Peyer's patch (tissue), 4 donors: ENCODE results near the gene SPATA20.

Source experiments
- CTCF ChIP-seq, 6 experiments: fragments of 450-650 bp in 4 of 6; fragments of 200-600 bp in 2 of 6; sonication (generic) in 1 of 6; IDR thresholded peaks; one replicate each; pipeline ENCODE4 v1.5.1; 2017 to 2019; ENCODE audit warnings: antibody characterized with exemption in 6 of 6, mild to moderate bottlenecking in 3 of 6, moderate library complexity in 1 of 6
- POLR2A ChIP-seq, 2 donors: fragments of 450-650 bp; IDR thresholded peaks; one replicate each; pipeline ENCODE4 v1.5.1; 2017; ENCODE audit warnings: antibody characterized with exemption in 2 of 2, mild to moderate bottlenecking in 2 of 2, moderate library complexity in 2 of 2

GRCh38 chr17:50507871-50508572 is 39.0 kb upstream of the SPATA20 start, which contains the start of gene MYCBPAP:
- TF ChIP-seq CTCF (IDR thresholded peaks at IDR 0.05) = peak in 3 of 6 experiments; percentile 8 to 28 (median 14)
- no peak for TF ChIP-seq POLR2A (IDR thresholded peaks at IDR 0.05)
